Tibial artery (tissue), 4 donors: Measurements from ENCODE around the gene VEPH1.

ENCODE experiments used
- DNase-seq, 2 donors: peaks; one replicate each; pipeline ENCODE4 v3.0.0-alpha.2; 2019
- H3K27ac ChIP-seq, 2 donors: fragments of 200-600 bp; sonication (generic) in 1 of 2; 1 replicate in 1 of 2; 2 replicates in 1 of 2; pipeline ENCODE4 v1.5.1; 2018 to 2019; ENCODE audit warnings: mild to moderate bottlenecking in 1 of 2
- H3K27me3 ChIP-seq, 2 donors: fragments of 200-600 bp; sonication (generic) in 1 of 2; one replicate each; pipeline versions ENCODE4 v1.5.1 to v1.6.0; 2016 to 2019
- H3K36me3 ChIP-seq, 3 donors: fragments of 200-600 bp; sonication (generic) in 2 of 3; one replicate each; pipeline ENCODE4 v1.5.1; 2016 to 2019; ENCODE audit warnings: mild to moderate bottlenecking in 2 of 3
- H3K4me1 ChIP-seq, 4 donors: fragments of 200-600 bp; sonication (generic) in 2 of 4; 1 replicate in 3 of 4; 2 replicates in 1 of 4; pipeline ENCODE4 v1.5.1; 2016 to 2019
- H3K4me3 ChIP-seq, 2 donors: fragments of 200-600 bp; sonication (generic) in 1 of 2; 1 replicate in 1 of 2; 2 replicates in 1 of 2; pipeline ENCODE4 v1.5.1; 2018 to 2019; ENCODE audit warnings: mild to moderate bottlenecking in 2 of 2
- H3K9me3 ChIP-seq, 3 donors: fragments of 200-600 bp; sonication (generic) in 1 of 3; one replicate each; pipeline ENCODE4 v1.5.1; 2016 to 2019
- CTCF ChIP-seq, 2 experiments: fragments of 200-600 bp in 1 of 2; fragments of 450-650 bp in 1 of 2; IDR thresholded peaks; one replicate each; pipeline ENCODE4 v1.5.1; 2017 to 2019; ENCODE audit warnings: antibody characterized with exemption in 2 of 2, mild to moderate bottlenecking in 1 of 2, moderate library complexity in 1 of 2
- intact Hi-C: fragments of 100-400 bp; cut with DNase I; formaldehyde crosslinking; loops from one replicate; pipeline ENCODE4 v1.15.0; 2023; ENCODE audit warnings: low total_unique reads

Gene VEPH1

GRCh38 chr3:157394411-157394810, 108.8 kb downstream of the VEPH1 start:
- TF ChIP-seq CTCF (IDR thresholded peaks at IDR 0.05) = no peak
- Histone ChIP-seq H3K9me3 (no peaks in the 10 kb centered on the region), H3K4me3 (no peak overlapping the region), H3K27ac (no peak overlapping the region), H3K27me3 (no peaks in the 10 kb centered on the region), H3K4me1 (no peaks in the 10 kb centered on the region), H3K36me3 (no peaks in the 10 kb centered on the region)
- intact Hi-C loops = no loop called here
- DNase-seq = no peak

DNA sequence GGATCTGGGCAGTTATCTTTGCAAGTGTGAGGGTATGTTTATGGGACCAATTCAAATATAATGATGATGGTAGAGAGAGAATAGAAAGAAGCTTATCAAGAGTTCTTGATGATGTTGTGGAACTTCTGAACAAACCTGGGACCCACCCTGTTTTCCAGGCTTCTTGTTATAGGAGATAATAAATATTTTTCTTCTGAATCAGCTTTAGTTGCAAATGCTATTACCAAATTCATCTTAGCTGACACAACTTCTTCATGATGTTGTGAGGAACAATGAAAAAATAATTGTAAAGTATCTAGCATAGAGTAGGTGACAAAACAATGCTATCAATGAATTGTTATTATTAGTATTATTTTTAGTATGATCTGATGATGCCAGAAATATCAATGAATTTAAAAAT, 110.1 kb downstream of the VEPH1 start:
- DNase-seq = no peak

GRCh38 chr3:157392104-157392503, 111.1 kb downstream of the VEPH1 start:
- H3K4me3 ChIP-seq = no peak overlapping the region
- H3K4me1 ChIP-seq = no peaks in the 10 kb centered on the region
- intact Hi-C loops = no loop called here
- no peaks in the 10 kb centered on the region for H3K36me3 ChIP-seq
- no peak overlapping the region for H3K27ac ChIP-seq
- no peak for DNase-seq
- no peaks in the 10 kb centered on the region for H3K9me3 ChIP-seq
- TF ChIP-seq CTCF (IDR thresholded peaks at IDR 0.05) = no peak
- no peaks in the 10 kb centered on the region for H3K27me3 ChIP-seq

More for the DNA sequence above, 110.1 kb downstream of the VEPH1 start:
- intact Hi-C loops = no loop called here
- H3K36me3 ChIP-seq = no peaks in the 10 kb centered on the region
- no peak for TF ChIP-seq CTCF (IDR thresholded peaks at IDR 0.05)
- H3K4me3 ChIP-seq = no peak overlapping the region
- H3K27me3 ChIP-seq = no peaks in the 10 kb centered on the region
- no peaks in the 10 kb centered on the region for H3K9me3 ChIP-seq
- no peak overlapping the region for H3K27ac ChIP-seq
- H3K4me1 ChIP-seq = no peaks in the 10 kb centered on the region

- H3K4me1 ChIP-seq = no peaks in the 10 kb centered on the region
- intact Hi-C loops = no loop called here
- H3K4me3 ChIP-seq = no peak overlapping the region
- no peaks in the 10 kb centered on the region for H3K9me3 ChIP-seq
- no peak for TF ChIP-seq CTCF (IDR thresholded peaks at IDR 0.05)
- no peak overlapping the region for H3K27ac ChIP-seq
- no peaks in the 10 kb centered on the region for H3K36me3 ChIP-seq
- no peak for DNase-seq
- no peaks in the 10 kb centered on the region for H3K27me3 ChIP-seq
These were observed 112.3 kb downstream of the VEPH1 start for GRCh38 chr3:157390713-157391515.

DNA sequence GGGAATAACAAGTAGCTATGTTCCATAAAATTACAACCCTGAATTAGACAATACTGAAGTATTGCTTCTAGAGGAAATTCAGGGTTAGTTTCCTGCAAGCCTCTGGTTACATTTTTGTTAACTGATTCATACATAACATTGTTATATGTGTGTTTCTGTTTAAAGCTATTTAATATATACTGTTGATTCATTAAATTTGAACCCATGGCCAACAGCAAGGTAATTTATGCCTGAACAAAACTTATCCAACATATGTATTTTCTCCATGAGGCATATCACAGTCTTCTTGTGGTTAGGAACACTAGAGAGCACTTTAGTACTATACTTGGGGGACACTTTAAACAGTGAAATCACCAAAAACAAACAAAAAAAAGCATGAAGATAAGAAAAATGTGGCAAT, 114.2 kb downstream of the VEPH1 start:
- intact Hi-C loops = no loop called here
- Histone ChIP-seq H3K27me3 (no peaks in the 10 kb centered on the region), H3K4me1 (no peaks in the 10 kb centered on the region), H3K4me3 (no peak overlapping the region), H3K27ac (no peak overlapping the region), H3K9me3 (no peaks in the 10 kb centered on the region), H3K36me3 (no peaks in the 10 kb centered on the region)
- no peak for TF ChIP-seq CTCF (IDR thresholded peaks at IDR 0.05)
- no peak for DNase-seq
